K562 (cell line): Measurements from ENCODE around the gene DNAJC17. TPM values are rescaled to one million over a fixed set of nuclear protein-coding genes. Genes with fewer than 3 reads are reported as not detected.

ENCODE experiments used
- ARID1B ChIP-seq: fragments of 450-650 bp; IDR thresholded peaks from 2 replicates; pipeline ENCODE4 v1.6.1; 2016; ENCODE audit warnings: antibody characterized with exemption, mild to moderate bottlenecking, inconsistent platforms
- ARID4B ChIP-seq: sonication (generic); formaldehyde crosslinking; IDR thresholded peaks from 2 replicates; pipeline ENCODE4 v1.8.0; 2022; ENCODE audit warnings: mild to moderate bottlenecking, missing genetic modification reagents
- ATF4 ChIP-seq: fragments of 450-650 bp; formaldehyde crosslinking; IDR thresholded peaks from 2 replicates; pipeline ENCODE4 v1.4.0; 2022; ENCODE audit warnings: mild to moderate bottlenecking, moderate library complexity
- BMI1 ChIP-seq: fragments of 150-350 bp; IDR thresholded peaks from 2 replicates; pipeline ENCODE4 v1.6.1; 2014; ENCODE audit warnings: low read length
- DNMT1 ChIP-seq: fragments of 450-650 bp; IDR thresholded peaks from 2 replicates; pipeline ENCODE4 v1.6.1; 2016; ENCODE audit warnings: antibody characterized with exemption, mild to moderate bottlenecking
- HMGN3 ChIP-seq: IDR thresholded peaks from 2 replicates; pipeline ENCODE4 v1.6.1; 2011; ENCODE audit warnings: borderline replicate concordance, low read depth, mild to moderate bottlenecking, mixed read lengths, low read length; ENCODE audit not compliant: insufficient read length; ENCODE audit errors: extremely low read depth
- HOMEZ ChIP-seq: fragments of 250-450 bp; sonication (Bioruptor Pico); IDR thresholded peaks from 2 replicates; pipeline ENCODE4 v1.4.0; 2020; ENCODE audit warnings: mild to moderate bottlenecking, moderate library complexity
- ILK ChIP-seq: fragments of 450-650 bp; IDR thresholded peaks from 2 replicates; pipeline ENCODE4 v1.6.1; 2016; ENCODE audit warnings: missing genetic modification characterization, low read depth, mild to moderate bottlenecking, missing compliant biosample characterization, moderate library complexity, borderline replicate concordance
- MAX ChIP-seq: sonication (generic); formaldehyde crosslinking; IDR thresholded peaks from 2 replicates; pipeline ENCODE4 v1.9.0; 2022; ENCODE audit warnings: mild to moderate bottlenecking, missing genetic modification reagents
- NFIX ChIP-seq: fragments of 250-450 bp; sonication (Bioruptor Pico); IDR thresholded peaks from 2 replicates; pipeline ENCODE4 v1.4.0; 2020; ENCODE audit warnings: low read depth, mild to moderate bottlenecking, moderate library complexity
- NR4A1 ChIP-seq, 2 experiments: fragments of 250-450 bp in 1 of 2; fragments of 450-650 bp in 1 of 2; sonication (Bioruptor Pico) in 1 of 2; IDR thresholded peaks; 2 replicates each; pipeline versions ENCODE4 v1.4.0 to v1.6.1; 2016 to 2020; ENCODE audit warnings: mild to moderate bottlenecking in 2 of 2, missing compliant biosample characterization in 1 of 2, missing genetic modification characterization in 1 of 2, moderate library complexity in 1 of 2
- POLR3G ChIP-seq: IDR thresholded peaks from 2 replicates; pipeline ENCODE4 v1.6.1; 2011; ENCODE audit not compliant: insufficient read length, insufficient replicate concordance; ENCODE audit errors: extremely low read depth
- TCF3 ChIP-seq: sonication (generic); formaldehyde crosslinking; IDR thresholded peaks from 2 replicates; pipeline ENCODE4 v1.4.0; 2020; ENCODE audit warnings: mild to moderate bottlenecking, missing genetic modification reagents
- WHSC1 ChIP-seq: IDR thresholded peaks from one replicate; pipeline ENCODE4 v1.6.1; 2012; ENCODE audit warnings: low read length, control low read depth, inconsistent platforms
- ZNF592 ChIP-seq: fragments of 450-650 bp; IDR thresholded peaks from 2 replicates; pipeline ENCODE4 v1.6.1; 2017; ENCODE audit warnings: antibody characterized with exemption, mild to moderate bottlenecking
- ZNF778 ChIP-seq: fragments of 450-650 bp; formaldehyde crosslinking; IDR thresholded peaks from 2 replicates; pipeline ENCODE4 v1.4.0; 2020; ENCODE audit warnings: mild to moderate bottlenecking, moderate library complexity
- polyA plus RNA-seq, 8 experiments: library from polyadenylated mRNA; depleted of rRNA in 4 of 8; stranded (reverse) in 5 of 8; unstranded in 3 of 8; fragments of >200 nt; fragmentation: Nextera tagmentation in 2 of 8; fragmentation: Illumina TruSeq in 1 of 8; extraction: Ambion mirVana in 2 of 8; extraction: Trizol in 1 of 8; gene quantifications; 2 replicates each; pipeline versions ENCODE4 v1.2.1 to v1.2.3, GENCODE V29; 2011 to 2014; ENCODE audit warnings: inconsistent platforms in 1 of 8, missing spikeins in 1 of 8
- total RNA-seq, 7 experiments: library from RNA; depleted of rRNA in 6 of 7; stranded (reverse); fragments of >200 nt in 6 of 7; fragmentation: Illumina TruSeq in 2 of 7; extraction: Trizol in 2 of 7; gene quantifications; 2 replicates each; pipeline versions ENCODE4 v1.2.1 to v1.2.3, GENCODE V29; 2011 to 2021; ENCODE audit warnings: low replicate concordance in 1 of 7

Gene DNAJC17
- total and polyA plus RNA-seq, 9 of the 15 experiments (the other 6 are each of a cell fraction or from before 2014, with no cell fraction given): 2.4 to 79.4 (median 44.2) TPM

GRCh38 chr15:40807888-40808461 lies 702 bp upstream of the DNAJC17 start (continued):
- TF ChIP-seq POLR3G: no peak
- TF ChIP-seq TCF3: no peak
- TF ChIP-seq WHSC1: no peak
- TF ChIP-seq DNMT1: no peak
- no peak for TF ChIP-seq ARID1B
- no peak for TF ChIP-seq BMI1
- TF ChIP-seq ILK (tag): no peak
- no peak for TF ChIP-seq NR4A1 (CRISPR knock-in tag; IDR thresholded peaks at IDR 0.05)
- no peak for TF ChIP-seq NR4A1 (tag; IDR thresholded peaks at IDR 0.05)
- no peak for TF ChIP-seq ARID4B (CRISPR knock-in tag)
- no peak for TF ChIP-seq MAX
- no peak for TF ChIP-seq ZNF592
- TF ChIP-seq HOMEZ (CRISPR knock-in tag): no peak
- no peak for TF ChIP-seq NFIX (CRISPR knock-in tag)
- no peak for TF ChIP-seq HMGN3
- no peak for TF ChIP-seq ATF4 (CRISPR knock-in tag)
- no peak for TF ChIP-seq ZNF778 (CRISPR knock-in tag)
